DOHH2 (cell line): ENCODE data around the gene LYRM4.

Experiments
- H3F3A ChIP-seq: fragments of 200-600 bp; sonication (generic), shearing (Covaris generic); 2 replicates; pipeline ENCODE4 v1.6.0; 2016; ENCODE audit warnings: antibody characterized with exemption, mild to moderate bottlenecking; ENCODE audit not compliant: control insufficient read depth, insufficient read depth
- H3K27ac ChIP-seq: fragments of 200-600 bp; sonication (generic); 2 replicates; pipeline ENCODE4 v1.5.1; 2014; ENCODE audit warnings: low read depth, mild to moderate bottlenecking, low read length, moderate library complexity
- H3K27me3 ChIP-seq: fragments of 200-600 bp; sonication (generic); 2 replicates; pipeline ENCODE4 v1.6.1; 2014; ENCODE audit warnings: mild to moderate bottlenecking, low read length, mixed read lengths; ENCODE audit not compliant: control insufficient read depth
- H3K36me3 ChIP-seq: fragments of 200-600 bp; sonication (generic); 2 replicates; pipeline ENCODE4 v1.6.1; 2014; ENCODE audit warnings: mild to moderate bottlenecking, low read length, moderate library complexity, mixed read lengths; ENCODE audit not compliant: control insufficient read depth
- H3K4me1 ChIP-seq: fragments of 200-600 bp; sonication (generic); 2 replicates; pipeline ENCODE4 v1.6.1; 2014; ENCODE audit warnings: mild to moderate bottlenecking, low read length, mixed read lengths; ENCODE audit not compliant: control insufficient read depth
- H3K4me2 ChIP-seq: fragments of 200-600 bp; sonication (generic); 2 replicates; pipeline ENCODE4 v1.6.0; 2014; ENCODE audit warnings: mild to moderate bottlenecking, low read length, moderate library complexity
- H3K4me3 ChIP-seq: fragments of 200-600 bp; sonication (generic); 2 replicates; pipeline ENCODE4 v1.5.1; 2014; ENCODE audit warnings: mild to moderate bottlenecking, low read length, mixed read lengths
- H3K79me2 ChIP-seq: fragments of 200-600 bp; sonication (generic); 2 replicates; pipeline ENCODE4 v1.6.1; 2014; ENCODE audit warnings: mild to moderate bottlenecking, low read length, mixed read lengths; ENCODE audit not compliant: control insufficient read depth
- H3K9me2 ChIP-seq: fragments of 200-600 bp; sonication (generic); replicated peaks from 2 replicates; pipeline ENCODE4 v1.6.1; 2014; ENCODE audit warnings: mild to moderate bottlenecking, low read length, mixed read lengths; ENCODE audit not compliant: control insufficient read depth
- H3K9me3 ChIP-seq: fragments of 200-600 bp; sonication (generic); 2 replicates; pipeline ENCODE4 v1.6.1; 2014; ENCODE audit warnings: antibody characterized with exemption, low read length, mixed read lengths; ENCODE audit not compliant: control insufficient read depth, insufficient read depth
- H4K20me1 ChIP-seq: fragments of 200-600 bp; sonication (generic); 2 replicates; pipeline ENCODE4 v1.6.0; 2014; ENCODE audit warnings: low read depth, mild to moderate bottlenecking, antibody characterized with exemption, low read length, moderate library complexity; ENCODE audit not compliant: control insufficient read depth, insufficient read depth
- EZH2phosphoT487 ChIP-seq: fragments of 200-600 bp; sonication (generic); IDR thresholded peaks from 2 replicates; pipeline ENCODE4 v1.6.1; 2017; ENCODE audit warnings: borderline replicate concordance, mild to moderate bottlenecking, antibody characterized with exemption, low read length, moderate library complexity, mixed read lengths
- TF ChIP-seq, protein P1 (sequence below): fragments of 200-600 bp; sonication (generic); IDR thresholded peaks from one replicate; pipeline ENCODE4 v1.5.1; 2014; ENCODE audit warnings: antibody characterized with exemption, mild to moderate bottlenecking, low read depth, low read length; ENCODE audit not compliant: poor library complexity, severe bottlenecking

The LYRM4 gene

DNA sequence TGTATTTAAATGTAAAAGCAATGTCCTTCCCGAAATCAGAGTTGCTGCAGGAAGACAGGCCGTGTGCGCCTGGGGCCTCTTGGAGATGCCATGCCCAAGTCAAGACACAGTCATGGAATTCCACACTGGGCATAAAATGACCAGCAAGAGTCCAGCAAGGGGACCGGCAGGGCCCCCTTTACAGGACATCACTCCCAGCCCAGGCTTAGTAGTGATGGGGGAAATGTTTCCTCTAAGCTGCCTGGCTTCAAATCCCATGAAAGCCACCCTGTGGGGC lies 177.5 kb downstream of the LYRM4 start:
- no peak overlapping the region for H3K4me2 ChIP-seq
- TF ChIP-seq EZH2phosphoT487, result no peak
- TF ChIP-seq, protein P1, sequence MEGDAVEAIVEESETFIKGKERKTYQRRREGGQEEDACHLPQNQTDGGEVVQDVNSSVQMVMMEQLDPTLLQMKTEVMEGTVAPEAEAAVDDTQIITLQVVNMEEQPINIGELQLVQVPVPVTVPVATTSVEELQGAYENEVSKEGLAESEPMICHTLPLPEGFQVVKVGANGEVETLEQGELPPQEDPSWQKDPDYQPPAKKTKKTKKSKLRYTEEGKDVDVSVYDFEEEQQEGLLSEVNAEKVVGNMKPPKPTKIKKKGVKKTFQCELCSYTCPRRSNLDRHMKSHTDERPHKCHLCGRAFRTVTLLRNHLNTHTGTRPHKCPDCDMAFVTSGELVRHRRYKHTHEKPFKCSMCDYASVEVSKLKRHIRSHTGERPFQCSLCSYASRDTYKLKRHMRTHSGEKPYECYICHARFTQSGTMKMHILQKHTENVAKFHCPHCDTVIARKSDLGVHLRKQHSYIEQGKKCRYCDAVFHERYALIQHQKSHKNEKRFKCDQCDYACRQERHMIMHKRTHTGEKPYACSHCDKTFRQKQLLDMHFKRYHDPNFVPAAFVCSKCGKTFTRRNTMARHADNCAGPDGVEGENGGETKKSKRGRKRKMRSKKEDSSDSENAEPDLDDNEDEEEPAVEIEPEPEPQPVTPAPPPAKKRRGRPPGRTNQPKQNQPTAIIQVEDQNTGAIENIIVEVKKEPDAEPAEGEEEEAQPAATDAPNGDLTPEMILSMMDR, result no peak
- H3K36me3 ChIP-seq, result no peaks in the 10 kb centered on the region
- no peaks in the 10 kb centered on the region for H3K9me2 ChIP-seq
- H3K27ac ChIP-seq, result no peak overlapping the region
- no peaks in the 10 kb centered on the region for H3F3A ChIP-seq
- H3K4me1 ChIP-seq, result peaks cover 8% of the 10 kb centered on the region; the same call in 1 of the 2 replicates
- H4K20me1 ChIP-seq, result no peaks in the 10 kb centered on the region
- no peaks in the 10 kb centered on the region for H3K9me3 ChIP-seq
- H3K79me2 ChIP-seq, result no peaks in the 10 kb centered on the region
- H3K4me3 ChIP-seq, result no peak overlapping the region
- H3K27me3 ChIP-seq, result peaks cover 47% of the 10 kb centered on the region

DNA sequence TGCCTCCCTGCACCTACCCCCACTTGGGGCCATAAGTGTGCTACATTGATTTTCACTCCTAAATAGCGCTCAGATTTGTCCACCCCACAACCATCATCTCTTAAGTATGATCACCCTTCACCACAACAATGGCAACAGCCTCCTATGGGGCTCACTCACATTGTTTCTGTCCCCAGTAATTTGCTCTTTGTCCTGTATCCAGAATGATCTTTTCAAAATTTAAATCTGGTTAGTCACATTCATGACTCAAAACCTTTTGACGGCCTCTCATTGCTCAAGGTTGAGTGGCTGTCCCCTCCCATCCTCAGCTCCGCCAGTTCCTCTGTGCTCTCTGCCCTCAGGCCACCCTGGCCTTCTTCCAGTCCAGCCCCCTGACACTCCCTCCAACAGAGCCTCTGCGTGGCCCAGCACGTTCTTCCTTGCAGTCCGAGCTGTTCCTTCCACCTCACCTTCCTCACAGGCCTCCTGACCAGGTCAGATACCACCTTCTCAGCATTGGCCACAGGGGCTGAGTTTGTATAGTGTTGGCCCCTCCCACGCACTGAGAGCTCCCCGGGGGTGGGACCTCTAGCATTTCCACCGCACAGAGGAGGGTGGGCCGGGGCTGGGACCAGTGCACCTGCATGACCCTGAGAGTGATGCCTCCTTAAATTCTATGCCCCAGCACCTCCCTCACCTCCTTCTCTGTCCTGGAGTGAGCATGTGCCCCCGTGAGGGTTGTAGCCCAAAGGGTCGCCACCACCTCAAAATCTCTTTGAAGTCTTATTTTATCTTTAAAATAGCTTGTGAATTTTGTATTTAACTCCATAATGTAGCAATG lies 178.1 kb downstream of the LYRM4 start:
- Histone ChIP-seq H4K20me1 (no peaks in the 10 kb centered on the region), H3K36me3 (no peaks in the 10 kb centered on the region), H3K27me3 (peaks cover 47% of the 10 kb centered on the region), H3K4me1 (peaks cover 8% of the 10 kb centered on the region; the same call in 1 of the 2 replicates), H3K4me3 (no peak overlapping the region), H3K4me2 (no peak overlapping the region), H3K9me2 (no peaks in the 10 kb centered on the region), H3K79me2 (no peaks in the 10 kb centered on the region), H3K27ac (no peak overlapping the region), H3F3A (no peaks in the 10 kb centered on the region), H3K9me3 (no peaks in the 10 kb centered on the region)
- TF ChIP-seq, protein P1, result no peak
- TF ChIP-seq EZH2phosphoT487, result no peak

DNA sequence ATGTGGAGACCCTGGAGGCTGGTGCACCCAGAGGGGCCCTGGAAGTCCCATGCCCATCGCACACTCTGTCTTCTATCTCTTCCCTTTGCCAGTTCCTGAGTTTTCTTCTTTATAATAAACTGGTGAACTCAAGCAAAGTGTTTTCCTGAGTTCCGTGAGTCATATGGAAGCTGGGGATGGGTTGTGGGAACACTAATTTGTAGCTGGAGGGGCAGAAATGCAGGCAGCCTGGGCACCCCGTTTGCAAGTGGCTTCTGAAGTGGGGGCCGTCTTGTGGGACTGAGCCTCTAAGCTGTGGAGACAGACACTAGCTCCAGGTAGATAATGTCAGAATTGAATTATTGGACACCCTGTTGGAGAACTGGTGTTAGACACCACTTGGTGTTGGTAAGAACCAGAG lies 178.8 kb downstream of the LYRM4 start:
- Histone ChIP-seq H3K4me1 (peaks cover 8% of the 10 kb centered on the region; the same call in 1 of the 2 replicates), H3K9me2 (no peaks in the 10 kb centered on the region), H3F3A (no peaks in the 10 kb centered on the region), H4K20me1 (no peaks in the 10 kb centered on the region), H3K4me3 (no peak overlapping the region), H3K36me3 (no peaks in the 10 kb centered on the region), H3K27ac (no peak overlapping the region), H3K79me2 (no peaks in the 10 kb centered on the region), H3K9me3 (no peaks in the 10 kb centered on the region), H3K4me2 (no peak overlapping the region), H3K27me3 (peaks cover 44% of the 10 kb centered on the region)
- TF ChIP-seq EZH2phosphoT487, result no peak
- TF ChIP-seq, protein P1, result no peak
